ENCODE data around the gene USP40.

GRCh38 chr2:233491326-233491725 is 75.3 kb downstream of the USP40 start:
- TF ChIP-seq CTCF (IDR thresholded peaks at IDR 0.05; ENCODE audit: low read depth, low read length): no peak
- TF ChIP-seq MAX (IDR thresholded peaks at IDR 0.05; ENCODE audit: low read depth, low read length): no peak

Data from NB4 (cell line).